H54 (cell line): ENCODE results near the gene MED25.

Source experiments
- DNase-seq: peaks from one replicate; pipeline ENCODE4 v3.0.0; 2011; ENCODE audit warnings: low spot score, mixed read lengths; ENCODE audit not compliant: insufficient read length
- FAIRE-seq: peaks from 3 replicates; lab custom pipeline; 2011; peaks lifted over from hg19 to GRCh38; lab: Jason Lieb, UNC
- POLR2A ChIP-seq: IDR thresholded peaks from 2 replicates; pipeline ENCODE4 v1.6.1; 2011; ENCODE audit warnings: low read depth, mild to moderate bottlenecking, low read length

The MED25 gene

GRCh38 chr19:49847731-49848696 lies 29.9 kb downstream of the MED25 start:
- no peak for TF ChIP-seq POLR2A
- FAIRE-seq (no peak), DNase-seq (peak; percentile 90)

- FAIRE-seq (no peak), DNase-seq (no peak)
- TF ChIP-seq POLR2A: no peak
Measured at GRCh38 chr19:49848938-49849337, 30.8 kb downstream of the MED25 start.

GRCh38 chr19:49849433-49850220 lies 31.5 kb downstream of the MED25 start:
- DNase-seq (no peak), FAIRE-seq (no peak)
- TF ChIP-seq POLR2A: no peak

- no peak for DNase-seq
- no peak for FAIRE-seq
- no peak for TF ChIP-seq POLR2A
Measured at GRCh38 chr19:49850221-49850486, 32.1 kb downstream of the MED25 start.

GRCh38 chr19:49850487-49851342 lies 32.6 kb downstream of the MED25 start, which contains the start of gene PTOV1:
Gene PTOV1, plus strand, starts transcription at chr19:49851159.
- FAIRE-seq (no peak), DNase-seq (peak; percentile 97)
- peak; percentile 76 for TF ChIP-seq POLR2A

- FAIRE-seq (no peak), DNase-seq (no peak)
- TF ChIP-seq POLR2A: no peak
Measured at GRCh38 chr19:49851456-49852259, 33.6 kb downstream of the MED25 start.

- TF ChIP-seq POLR2A: no peak
- DNase-seq: no peak
Measured at GRCh38 chr19:49852631-49853126, 34.6 kb downstream of the MED25 start.

GRCh38 chr19:49853852-49854377 lies 35.8 kb downstream of the MED25 start:
- TF ChIP-seq POLR2A: no peak
- DNase-seq (no peak), FAIRE-seq (no peak)

More at GRCh38 chr19:49852631-49853126, 34.6 kb downstream of the MED25 start:
- no peak for FAIRE-seq

GRCh38 chr19:49854378-49855263 lies 36.5 kb downstream of the MED25 start:
- no peak for DNase-seq
- FAIRE-seq: no peak
- no peak for TF ChIP-seq POLR2A

GRCh38 chr19:49855277-49855675 lies 37.2 kb downstream of the MED25 start:
- FAIRE-seq (no peak), DNase-seq (no peak)
- no peak for TF ChIP-seq POLR2A

- DNase-seq (no peak), FAIRE-seq (no peak)
- no peak for TF ChIP-seq POLR2A
Measured at GRCh38 chr19:49855676-49856573, 37.8 kb downstream of the MED25 start.
